OCI-M2 (cell line): Measurements from ENCODE around the gene AHCYL1.

Source experiments
- DNase-seq: peaks from one replicate; lab custom pipeline; 2025; ENCODE audit not compliant: unreplicated experiment; lab: John Stamatoyannopoulos, UW

Gene AHCYL1

GRCh38 chr1:109975718-109976117 is 8.8 kb upstream of the AHCYL1 start:
- no peak for DNase-seq

DNA sequence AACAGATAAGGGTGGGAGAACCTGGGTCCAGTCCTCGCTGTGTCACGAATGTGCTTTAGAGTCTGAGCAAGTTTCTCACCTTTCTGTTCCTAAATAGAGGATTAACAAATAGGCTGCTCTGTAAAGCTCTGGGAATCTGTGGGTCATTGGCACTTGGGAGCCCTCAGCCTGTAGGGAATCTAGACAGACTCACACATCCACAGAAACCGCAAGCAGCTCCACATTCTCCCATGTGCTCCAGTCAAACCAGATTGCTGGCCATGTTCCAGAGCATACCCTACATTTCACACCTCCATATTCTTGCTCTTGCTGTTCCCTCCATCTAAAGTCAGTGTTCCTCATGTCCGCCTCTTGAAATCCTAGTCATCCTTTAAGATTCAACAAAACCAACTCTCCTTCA is 7.8 kb upstream of the AHCYL1 start:
- DNase-seq = no peak

GRCh38 chr1:109977225-109977624 is 7.3 kb upstream of the AHCYL1 start:
- DNase-seq = no peak

DNA sequence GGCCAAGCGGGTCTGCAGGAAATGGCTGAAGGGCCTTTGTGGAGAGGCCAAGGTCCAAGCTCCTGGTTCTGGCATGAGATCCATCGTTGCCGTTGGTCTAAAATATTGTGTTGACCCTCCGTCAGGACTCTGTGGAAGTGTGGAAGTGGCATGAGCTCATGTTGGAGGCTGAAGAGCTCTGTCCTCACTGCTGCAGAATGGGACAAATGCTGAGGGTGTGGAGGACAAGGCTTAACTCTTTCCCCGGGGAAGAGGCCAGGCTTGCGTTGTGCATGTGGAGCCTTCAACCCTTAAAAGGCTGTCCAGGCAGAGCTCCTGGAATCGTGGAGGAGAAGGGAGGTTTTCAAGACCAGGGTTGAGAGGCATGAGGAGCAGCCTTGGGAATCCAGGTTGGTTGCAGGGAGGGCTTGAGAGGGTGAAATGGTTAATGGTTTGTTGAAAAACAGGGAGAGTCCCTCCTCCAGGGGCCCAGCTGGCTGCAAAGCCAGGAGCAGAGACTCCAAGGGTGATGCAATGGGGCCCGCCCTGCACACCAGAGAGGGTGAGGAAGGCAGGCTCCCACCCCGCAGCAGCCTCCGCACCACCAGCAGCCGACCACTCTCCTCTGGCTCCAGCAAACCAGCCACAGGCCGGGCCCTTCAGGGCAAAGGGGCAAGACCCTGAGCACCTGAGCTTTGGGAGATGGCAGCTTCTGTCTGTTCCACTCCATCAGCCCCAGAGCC is 6.7 kb upstream of the AHCYL1 start:
- DNase-seq = no peak

DNA sequence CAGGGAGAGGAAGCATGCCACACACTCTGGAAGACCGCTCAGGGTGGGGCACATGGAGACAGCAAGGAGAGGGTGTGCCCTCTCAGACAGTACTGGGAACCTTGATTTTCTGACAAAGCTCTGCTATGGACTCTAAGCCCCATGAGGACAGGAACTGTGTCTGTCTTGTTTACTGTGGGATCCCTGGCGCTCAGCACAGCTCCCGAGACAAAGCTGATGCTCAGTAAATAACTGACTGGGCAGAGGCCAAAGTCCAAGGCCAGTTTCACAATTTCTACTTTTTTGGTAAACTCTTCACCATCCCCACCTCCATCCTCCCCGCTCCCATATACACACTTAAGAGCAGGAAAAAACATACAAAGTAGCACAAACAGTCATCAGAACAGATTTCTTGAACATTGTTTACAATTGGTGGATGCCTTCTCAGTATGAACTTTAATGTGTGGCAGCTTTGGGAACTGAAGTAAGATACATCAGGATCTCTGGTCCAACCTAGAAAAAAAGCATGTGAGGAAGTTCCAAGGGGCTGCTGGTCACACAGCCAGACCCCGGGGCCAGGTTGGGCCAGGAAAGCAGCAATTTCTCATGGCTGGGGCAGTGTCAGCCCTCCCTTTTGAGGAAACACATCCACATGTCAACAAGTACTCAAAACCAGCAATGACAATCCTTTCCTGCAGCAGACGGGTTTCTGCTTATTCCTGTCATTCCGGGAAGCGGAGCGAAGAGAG is 5.6 kb upstream of the AHCYL1 start:
- no peak for DNase-seq

GRCh38 chr1:109979489-109980091 is 5.0 kb upstream of the AHCYL1 start:
- no peak for DNase-seq

DNA sequence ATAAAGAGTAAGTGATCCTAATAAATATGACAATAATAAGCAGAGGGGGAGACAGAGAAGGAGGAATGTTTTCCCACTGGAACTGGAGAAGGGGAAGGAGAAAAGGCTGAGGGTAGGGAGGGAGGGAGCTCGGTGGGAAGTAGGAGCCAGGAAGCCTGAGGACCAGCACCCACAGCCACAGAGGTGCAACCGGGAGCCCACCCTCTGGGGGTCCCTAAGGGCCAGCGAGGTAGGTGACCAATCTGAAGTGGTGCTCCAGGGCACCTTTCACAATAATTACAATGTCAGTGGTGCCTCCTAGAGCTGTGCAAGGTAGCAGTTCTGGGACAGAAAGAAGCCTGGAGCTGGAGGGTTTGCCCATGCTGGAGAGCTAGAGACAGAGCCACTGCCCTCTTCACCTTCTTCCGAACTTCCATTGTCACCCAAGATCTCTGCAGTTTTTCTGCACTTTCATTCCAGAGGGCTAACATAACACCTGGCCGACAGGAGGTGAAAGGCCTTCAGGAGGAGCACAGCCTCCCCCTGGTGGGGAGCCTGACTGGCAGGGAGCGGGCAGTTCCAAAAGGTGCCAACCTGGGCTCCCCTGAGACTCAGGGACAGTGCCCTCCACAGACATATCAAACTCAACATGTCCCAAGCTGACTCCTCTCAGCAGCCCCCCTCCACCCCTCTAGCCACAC is 4.1 kb upstream of the AHCYL1 start:
- DNase-seq = no peak

- DNase-seq = no peak
Measured at GRCh38 chr1:109981004-109981335, 3.6 kb upstream of the AHCYL1 start.

DNA sequence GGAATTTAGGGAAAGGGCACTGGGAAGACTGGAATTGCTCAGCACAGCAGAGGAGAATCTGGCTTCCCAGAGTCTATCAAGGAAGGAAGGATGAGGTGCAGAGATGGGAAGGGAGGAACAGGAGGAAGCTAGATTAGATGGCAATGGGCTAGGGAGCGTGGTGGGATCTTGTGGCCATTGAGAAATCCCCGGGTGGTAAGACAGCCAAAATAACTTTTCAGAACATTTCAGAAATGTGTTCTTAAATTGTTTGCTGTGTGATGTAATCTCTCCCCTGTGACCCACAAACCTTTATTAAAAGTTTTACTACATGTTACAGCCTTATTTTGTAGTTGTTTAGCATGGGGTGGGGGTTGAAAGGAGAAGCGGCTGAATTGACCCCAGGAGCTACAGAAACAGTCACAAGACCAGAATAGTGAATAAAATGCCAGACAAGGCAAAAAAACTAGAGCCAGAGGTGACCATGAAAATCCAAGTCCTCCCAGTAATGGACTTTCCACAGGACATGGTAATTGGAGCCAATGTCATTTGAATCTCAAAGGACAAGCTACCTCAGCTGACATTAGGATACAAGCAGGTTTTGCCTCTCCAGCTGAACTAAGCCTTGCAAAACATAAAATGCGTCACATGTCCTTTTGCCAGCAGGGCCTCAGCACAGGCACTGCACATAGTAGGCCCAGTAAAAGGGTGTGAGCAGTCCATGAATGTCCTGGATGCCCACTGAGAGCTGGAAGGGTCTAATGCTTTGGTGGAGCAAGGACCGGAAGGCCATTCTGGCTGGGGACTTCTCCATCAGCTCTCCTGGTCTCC is 980 bp upstream of the AHCYL1 start:
- no peak for DNase-seq

- no peak for DNase-seq
Measured at GRCh38 chr1:109984190-109984455, 442 bp upstream of the AHCYL1 start.

GRCh38 chr1:109985247-109986053 is 885 bp downstream of the AHCYL1 start:
- DNase-seq = no peak

- DNase-seq = no peak
Measured at GRCh38 chr1:109986054-109986444, 1.5 kb downstream of the AHCYL1 start.

DNA sequence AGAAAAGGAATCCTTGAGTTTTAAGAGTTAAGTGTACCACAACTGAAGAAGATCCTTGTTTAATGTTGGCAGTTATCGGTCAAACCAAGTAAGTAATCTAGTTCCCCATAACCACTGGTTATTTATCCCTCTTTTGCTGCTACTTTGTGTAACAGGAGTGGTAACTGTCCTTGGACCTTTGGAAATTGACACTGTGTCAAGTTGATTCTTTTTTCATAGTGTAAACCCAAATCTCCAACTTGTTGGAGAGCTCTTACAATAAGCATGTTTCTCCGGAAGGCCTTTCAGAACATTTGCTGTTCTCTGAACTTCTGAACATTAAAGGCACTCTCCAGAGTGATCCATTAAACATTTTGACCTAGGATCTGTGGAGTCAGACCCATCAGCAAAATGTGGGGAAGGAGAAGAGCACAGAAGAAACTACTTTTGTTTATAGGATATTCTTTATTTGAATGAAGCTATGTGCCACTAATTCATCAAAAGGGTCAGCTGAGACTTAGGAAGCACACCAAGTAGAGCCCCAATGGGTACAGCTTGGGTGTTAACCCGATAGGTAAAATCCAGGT is 3.9 kb downstream of the AHCYL1 start:
- no peak for DNase-seq

DNA sequence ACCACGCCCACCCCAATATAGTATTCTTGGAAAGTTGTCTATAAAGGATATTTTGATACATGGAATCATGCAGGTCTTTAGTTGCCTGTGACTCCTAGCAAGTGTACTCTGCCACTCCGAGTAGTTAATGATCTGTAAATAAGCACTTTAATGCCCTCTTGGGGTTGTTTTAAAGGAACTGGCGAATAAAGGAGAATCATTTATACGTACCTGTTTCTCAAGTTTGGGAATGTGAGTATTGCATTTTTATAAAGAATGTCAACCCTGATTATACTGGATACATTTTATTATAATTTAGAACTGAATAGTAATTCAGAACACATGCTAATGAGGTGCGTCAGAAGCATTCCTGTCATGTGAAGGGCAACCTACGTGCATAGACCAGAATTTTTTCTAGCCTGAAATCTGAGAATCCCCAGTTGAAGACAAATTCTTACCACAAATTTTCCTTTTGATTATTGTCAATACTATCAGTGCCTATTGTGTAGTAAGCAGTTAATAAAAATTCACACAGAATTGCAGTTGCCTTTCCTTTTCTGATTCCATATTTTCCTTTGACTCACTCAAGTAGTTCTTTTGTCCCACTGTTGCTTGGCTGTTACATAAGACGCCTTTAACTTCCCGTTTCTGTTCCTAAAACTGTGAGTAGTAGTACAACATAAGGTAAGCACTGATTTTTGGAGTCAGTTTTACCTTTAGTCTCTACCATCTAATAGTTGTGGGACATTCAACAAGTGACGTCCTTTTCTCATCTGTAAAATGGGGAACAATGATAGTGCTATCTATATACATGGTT is 5.1 kb downstream of the AHCYL1 start:
- DNase-seq = no peak

DNA sequence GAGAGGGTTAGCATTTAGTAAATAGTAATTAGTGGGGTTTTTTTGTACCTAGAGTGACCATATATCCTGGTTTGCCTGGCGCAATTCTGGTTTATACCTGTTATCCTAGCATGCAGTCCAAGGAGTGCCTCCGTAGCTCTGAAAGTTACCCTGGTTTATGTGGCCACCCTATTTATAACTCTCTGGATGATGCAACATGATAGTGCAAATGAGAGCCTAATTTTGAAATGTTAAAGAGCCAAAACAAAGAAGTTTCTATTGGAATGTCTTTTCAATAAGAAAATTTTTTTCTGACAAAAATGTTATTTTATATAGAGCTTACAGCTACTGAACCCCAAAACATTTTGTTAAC is 5.7 kb downstream of the AHCYL1 start:
- DNase-seq = no peak

GRCh38 chr1:109991400-109991925 is 6.9 kb downstream of the AHCYL1 start:
- DNase-seq = no peak

DNA sequence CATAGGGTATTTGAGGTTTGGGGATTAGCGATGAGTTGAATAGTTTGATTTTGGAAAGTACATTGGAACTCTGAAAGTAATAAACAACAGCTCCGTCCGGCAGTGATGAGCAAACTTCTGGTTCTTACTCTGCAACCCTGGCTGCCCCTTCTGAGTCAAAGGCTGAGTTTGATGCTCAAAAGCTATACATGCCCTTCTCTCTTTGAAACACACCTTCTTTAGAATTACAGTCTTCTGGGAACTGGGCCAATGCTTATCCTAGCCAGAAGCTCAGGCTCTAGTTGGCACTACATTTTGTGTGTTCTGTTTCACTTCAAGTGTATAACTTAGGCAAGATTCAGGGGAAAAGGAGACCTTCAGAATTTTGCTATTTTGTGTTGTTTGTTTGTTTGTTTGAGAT is 9.3 kb downstream of the AHCYL1 start:
- no peak for DNase-seq

GRCh38 chr1:109994654-109995053 is 10.1 kb downstream of the AHCYL1 start:
- no peak for DNase-seq

DNA sequence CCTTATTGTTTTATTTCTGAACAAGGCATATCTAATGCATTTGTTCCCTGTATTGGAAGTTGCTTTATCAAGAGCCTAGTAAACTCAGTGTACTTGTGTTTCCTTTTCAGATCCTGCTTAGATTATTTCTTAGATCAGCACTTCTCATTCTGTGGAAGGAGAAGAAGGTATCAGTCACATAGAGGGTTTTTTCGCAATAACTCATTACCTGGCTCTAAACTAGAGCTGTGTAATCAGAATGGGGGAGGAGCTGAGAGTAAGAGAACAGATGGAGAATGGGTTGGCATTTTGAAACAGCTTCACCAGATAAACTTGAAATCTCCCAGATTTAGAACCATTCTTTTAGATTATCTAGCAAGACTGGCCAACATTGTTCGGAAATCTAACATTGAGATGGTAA is 11.0 kb downstream of the AHCYL1 start:
- DNase-seq = no peak
